ENCODE data around the gene EEF1A1. TPM values are rescaled to one million over a fixed set of nuclear protein-coding genes. Genes with fewer than 3 reads are reported as not detected.
"Not testable (repeated sequence)": the region's sequence is repeated elsewhere in the genome, so short reads cannot be mapped to it uniquely, and the experiment has no call there.

EEF1A1 gene
- total and polyA plus RNA-seq, 2 of the 8 experiments (the other 6 are each of a cell fraction or from before 2014, with no cell fraction given), result 13,823 to 13,927 TPM

DNA sequence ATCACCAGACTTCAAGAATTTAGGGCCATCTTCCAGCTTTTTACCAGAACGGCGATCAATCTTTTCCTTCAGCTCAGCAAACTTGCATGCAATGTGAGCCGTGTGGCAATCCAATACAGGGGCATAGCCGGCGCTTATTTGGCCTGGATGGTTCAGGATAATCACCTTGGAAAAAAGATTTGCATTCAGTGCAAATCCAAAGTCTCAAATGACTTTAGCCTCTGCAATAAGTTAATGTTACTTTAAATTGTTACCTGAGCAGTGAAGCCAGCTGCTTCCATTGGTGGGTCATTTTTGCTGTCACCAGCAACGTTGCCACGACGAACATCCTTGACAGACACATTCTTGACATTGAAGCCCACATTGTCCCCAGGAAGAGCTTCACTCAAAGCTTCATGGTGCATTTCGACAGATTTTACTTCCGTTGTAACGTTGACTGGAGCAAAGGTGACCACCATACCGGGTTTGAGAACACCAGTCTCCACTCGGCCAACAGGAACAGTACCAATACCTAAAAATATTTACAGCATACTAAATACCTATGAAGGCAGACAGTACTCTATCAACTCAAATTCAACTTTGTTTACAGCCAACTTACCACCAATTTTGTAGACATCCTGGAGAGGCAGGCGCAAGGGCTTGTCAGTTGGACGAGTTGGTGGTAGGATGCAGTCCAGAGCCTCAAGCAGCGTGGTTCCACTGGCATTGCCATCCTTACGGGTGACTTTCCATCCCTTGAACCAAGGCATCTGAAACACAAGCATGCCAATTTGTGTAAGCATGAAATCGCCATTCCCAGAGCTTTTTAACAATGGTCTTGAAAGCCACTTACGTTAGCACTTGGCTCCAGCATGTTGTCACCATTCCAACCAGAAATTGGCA is 2.5 kb downstream of the EEF1A1 start:
- not testable (repeated sequence) for H2BK120ac ChIP-seq (replicated peaks; ENCODE audit: low read depth, low read length); H4K91ac ChIP-seq (replicated peaks; ENCODE audit: insufficient read length, low read length); H3K18ac ChIP-seq (ENCODE audit: extremely low read depth, low read length); H3K23me2 ChIP-seq (ENCODE audit: low read depth, low read length); H3K14ac ChIP-seq (ENCODE audit: insufficient read length); DNase-seq (ENCODE audit: low read depth in 1 of 2, low spot score in 2 of 2); H3K27me3 ChIP-seq (replicated peaks in 1 of 4; ENCODE audit: control insufficient read depth in 3 of 4, extremely low read depth in 1 of 4, insufficient read depth in 3 of 4, low read length in 3 of 4); H3K79me1 ChIP-seq (ENCODE audit: low read depth, low read length); H3K4ac ChIP-seq (replicated peaks; ENCODE audit: insufficient read length, low read depth, low read length); H2BK5ac ChIP-seq (ENCODE audit: low read depth, low read length); FAIRE-seq; H3K4me1 ChIP-seq (replicated peaks in 1 of 4; ENCODE audit: control insufficient read depth in 3 of 4, insufficient read depth in 4 of 4, low read length in 3 of 4); H2BK20ac ChIP-seq (ENCODE audit: low read length); H3K9me3 ChIP-seq (ENCODE audit: insufficient read depth in 2 of 2, low read depth in 1 of 2, low read length in 1 of 2); H3K23ac ChIP-seq (ENCODE audit: insufficient read length); H4K5ac ChIP-seq (ENCODE audit: insufficient read length, low read depth, low read length); H3K27ac ChIP-seq (ENCODE audit: low read depth, low read length); H4K8ac ChIP-seq (ENCODE audit: extremely low read depth, insufficient read depth, low read length); H2BK15ac ChIP-seq (ENCODE audit: low read length); H4K20me1 ChIP-seq (replicated peaks in 1 of 2; ENCODE audit: control insufficient read depth in 1 of 2, insufficient read depth in 2 of 2, low read length in 2 of 2); H3K56ac ChIP-seq (replicated peaks; ENCODE audit: insufficient read length, low read depth, low read length); H2AK5ac ChIP-seq (ENCODE audit: low read depth, low read length); H2AFZ ChIP-seq (ENCODE audit: low read length); H2BK12ac ChIP-seq (ENCODE audit: low read depth, low read length)
- Histone ChIP-seq H3K4me3 (ENCODE audit: extremely low read depth in 1 of 4, insufficient read depth in 2 of 4, low read depth in 3 of 4, low read length in 4 of 4) (peak overlapping the region; percentile 87 to 100 (median 97)), H3K79me2 (ENCODE audit: control insufficient read depth in 1 of 2, insufficient read depth in 2 of 2, low read length in 2 of 2) (peaks cover 0 to 41% of the 10 kb centered on the region in 2 experiments; a peak in 3 of 4 replicates), H3K4me2 (ENCODE audit: insufficient read depth in 1 of 2, low read depth in 2 of 2, low read length in 2 of 2) (peak overlapping the region; percentile 71 to 82), H3K9ac (replicated peaks in 1 of 4; ENCODE audit: extremely low read depth in 1 of 4, low read depth in 3 of 4, low read length in 3 of 4) (peak overlapping the region; percentile 79 to 90 (median 84)), H3K36me3 (ENCODE audit: control insufficient read depth in 2 of 4, insufficient read depth in 4 of 4, low read length in 3 of 4) (peaks cover 38 to 55% (median 50%) of the 10 kb centered on the region in 4 experiments)
- 34% methylated on average over 16 of the region's 19 CpGs; no CpG with 5 or more reads in 1 of the 2 experiments for WGBS, 2 experiments (ENCODE audit: extremely low coverage in 1 of 2, insufficient coverage in 1 of 2, insufficient read length in 1 of 2, insufficient replicate concordance in 2 of 2, low coverage in 1 of 2, low lambda C conversion rate in 2 of 2, missing lambda C conversion rate in 1 of 2)
- TF ChIP-seq POLR2AphosphoS5 (IDR thresholded peaks at IDR 0.05; ENCODE audit: low read depth, low read length) (peak; percentile 89), TAF7 (optimal IDR thresholded peaks at IDR 0.05; ENCODE audit: borderline replicate concordance, low read depth, low read length) (peak; percentile 48), POLR2A (IDR thresholded peaks at IDR 0.05; ENCODE audit: control extremely low read depth in 1 of 2, low read depth in 2 of 2, low read length in 2 of 2) (peak in 1 of 2 experiments; percentile 31; a peak in 1 of 3 replicates)
- CTCF ChIA-PET (ENCODE audit: partially characterized antibody), result interaction anchor here (0.6 to 1.2 kb wide), 2 partner anchors 57 to 92 kb away, joined by 3 to 8 read pairs; no protein-coding TSS in a partner anchor
- POLR2A ChIA-PET (ENCODE audit: partially characterized antibody), result interaction anchor here (0.6 to 27.5 kb wide), 21 partner anchors 7 to 360 kb away, joined by 3 to 1482 read pairs (median 7); partner anchors contain the start of genes MTO1 and SLC17A5
